Omental fat pad (tissue), 4 donors: Measurements from ENCODE around the gene RNU6-9. TPM values are rescaled to one million over a fixed set of nuclear protein-coding genes. Genes with fewer than 3 reads are reported as not detected.
"Not testable (repeated sequence)": the region's sequence is repeated elsewhere in the genome, so short reads cannot be mapped to it uniquely, and the experiment has no call there.

Source experiments
- ATAC-seq: fragments of 150-250 bp; one replicate; pipeline ENCODE4 v1.9.1; 2016; ENCODE audit warnings: mild to moderate bottlenecking, moderate library complexity; ENCODE audit not compliant: low FRiP score
- DNase-seq: peaks from one replicate; pipeline ENCODE4 v3.0.0-alpha.2; 2019; ENCODE audit warnings: low spot score
- total RNA-seq, 4 donors: library from RNA; depleted of rRNA; stranded (reverse); fragments of >200 nt; gene quantifications; one replicate each; pipeline ENCODE4 v1.1.0, GENCODE V29; 2016
- TF ChIP-seq, protein P1 (sequence below), 3 donors: fragments of 450-650 bp; IDR thresholded peaks; one replicate each; pipeline ENCODE4 v1.5.1; 2016 to 2017; ENCODE audit warnings: antibody characterized with exemption in 3 of 3, mild to moderate bottlenecking in 3 of 3, moderate library complexity in 2 of 3

RNU6-9 gene
- total RNA-seq, 4 donors from 2014 or later, result not detected

GRCh38 chr19:875265-875879 lies 17.9 kb upstream of the RNU6-9 start:
- DNase-seq (no peak), ATAC-seq (no peak)
- TF ChIP-seq, protein P1, sequence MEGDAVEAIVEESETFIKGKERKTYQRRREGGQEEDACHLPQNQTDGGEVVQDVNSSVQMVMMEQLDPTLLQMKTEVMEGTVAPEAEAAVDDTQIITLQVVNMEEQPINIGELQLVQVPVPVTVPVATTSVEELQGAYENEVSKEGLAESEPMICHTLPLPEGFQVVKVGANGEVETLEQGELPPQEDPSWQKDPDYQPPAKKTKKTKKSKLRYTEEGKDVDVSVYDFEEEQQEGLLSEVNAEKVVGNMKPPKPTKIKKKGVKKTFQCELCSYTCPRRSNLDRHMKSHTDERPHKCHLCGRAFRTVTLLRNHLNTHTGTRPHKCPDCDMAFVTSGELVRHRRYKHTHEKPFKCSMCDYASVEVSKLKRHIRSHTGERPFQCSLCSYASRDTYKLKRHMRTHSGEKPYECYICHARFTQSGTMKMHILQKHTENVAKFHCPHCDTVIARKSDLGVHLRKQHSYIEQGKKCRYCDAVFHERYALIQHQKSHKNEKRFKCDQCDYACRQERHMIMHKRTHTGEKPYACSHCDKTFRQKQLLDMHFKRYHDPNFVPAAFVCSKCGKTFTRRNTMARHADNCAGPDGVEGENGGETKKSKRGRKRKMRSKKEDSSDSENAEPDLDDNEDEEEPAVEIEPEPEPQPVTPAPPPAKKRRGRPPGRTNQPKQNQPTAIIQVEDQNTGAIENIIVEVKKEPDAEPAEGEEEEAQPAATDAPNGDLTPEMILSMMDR (IDR thresholded peaks at IDR 0.05), result no peak

DNA sequence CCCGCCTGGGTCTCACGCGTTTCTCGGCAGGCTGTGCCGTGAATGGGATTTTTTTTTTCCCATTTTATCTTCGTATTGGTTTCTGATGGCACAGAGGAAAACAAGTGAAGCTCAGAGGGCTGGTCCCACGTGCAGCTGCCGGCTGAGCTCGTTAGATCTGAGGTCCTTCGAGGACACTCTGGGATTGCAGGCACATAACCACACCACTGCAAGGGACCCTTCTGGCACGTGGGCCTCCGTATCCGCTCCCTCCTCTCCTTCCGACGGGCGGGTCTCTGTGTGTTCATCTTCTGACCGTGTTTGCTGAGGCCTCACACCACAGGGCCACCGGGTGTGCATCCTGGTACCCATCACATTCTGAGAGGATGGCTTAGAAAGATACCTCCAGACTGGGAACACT lies 17.2 kb upstream of the RNU6-9 start:
- no peak for DNase-seq
- TF ChIP-seq, protein P1 (IDR thresholded peaks at IDR 0.05), result no peak
- no peak for ATAC-seq

DNA sequence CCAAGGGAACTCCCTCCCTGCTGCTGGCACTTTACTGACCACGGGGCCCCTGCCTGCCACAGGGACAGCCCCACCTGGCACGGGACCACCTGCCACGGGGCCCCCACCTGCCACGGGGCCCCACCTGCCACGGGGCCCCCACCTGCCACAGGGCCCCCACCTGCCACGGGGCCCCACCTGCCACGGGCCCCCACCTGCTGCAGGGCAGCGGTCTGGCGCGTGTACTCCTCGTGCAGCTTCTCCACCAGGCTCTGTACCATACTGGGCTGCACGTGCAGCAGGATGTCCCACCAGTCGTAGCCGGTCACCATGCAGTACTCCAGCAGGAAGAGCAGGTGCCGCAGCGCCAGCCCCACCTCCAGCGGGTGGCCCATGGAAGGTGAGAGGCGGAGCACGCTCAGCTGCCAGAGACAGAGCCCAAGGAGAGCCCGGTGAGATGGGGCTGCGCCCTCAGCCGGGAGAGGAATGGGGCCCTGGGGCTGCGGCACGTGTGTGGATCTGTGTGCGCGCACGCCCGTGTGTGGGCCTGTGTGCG lies 16.4 kb upstream of the RNU6-9 start:
- ATAC-seq (no peak), DNase-seq (no peak)
- TF ChIP-seq, protein P1 (IDR thresholded peaks at IDR 0.05), result no peak

- DNase-seq, ATAC-seq: not testable (repeated sequence)
Observed at GRCh38 chr19:877992-878660, 15.2 kb upstream of the RNU6-9 start.

- DNase-seq, ATAC-seq: not testable (repeated sequence)
Observed at GRCh38 chr19:878751-879561, 14.3 kb upstream of the RNU6-9 start.

DNA sequence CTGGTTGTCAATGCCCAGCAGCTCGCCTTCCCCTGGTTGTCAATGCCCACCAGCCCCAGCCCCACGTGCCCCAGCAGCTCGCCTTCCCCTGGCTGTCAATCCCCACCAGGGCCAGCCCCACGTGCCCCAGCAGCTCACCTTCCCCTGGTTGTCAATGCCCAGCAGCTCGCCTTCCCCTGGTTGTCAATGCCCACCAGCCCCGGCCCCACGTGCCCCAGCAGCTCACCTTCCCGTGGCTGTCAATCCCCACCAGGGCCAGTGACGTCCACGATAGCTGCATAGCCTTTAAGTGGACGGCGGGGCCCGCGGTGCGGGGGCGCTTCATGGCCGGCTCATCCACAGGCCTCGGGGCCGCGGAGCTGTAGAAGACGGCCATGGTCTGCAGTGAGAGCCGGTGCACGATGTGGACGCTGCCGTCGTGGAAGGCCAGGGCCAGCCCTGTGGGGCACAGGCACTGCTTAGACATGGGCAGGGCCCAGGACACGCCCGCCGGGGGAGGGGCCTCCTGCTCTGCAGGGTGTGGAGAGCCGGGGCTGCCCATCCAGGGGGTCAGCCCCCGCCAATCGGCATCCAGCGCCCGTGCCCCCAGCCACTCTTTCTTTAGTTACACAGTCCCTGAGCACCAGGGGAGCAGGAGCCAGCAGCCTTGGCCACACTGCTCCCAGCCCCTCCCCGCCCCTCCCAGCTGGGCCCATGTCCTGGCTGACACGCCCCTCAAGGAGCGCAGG lies 13.4 kb upstream of the RNU6-9 start:
- TF ChIP-seq, protein P1 (IDR thresholded peaks at IDR 0.05), result no peak
- DNase-seq (no peak), ATAC-seq (no peak)

GRCh38 chr19:881385-882071 lies 11.8 kb upstream of the RNU6-9 start:
- no peak for ATAC-seq

More at GRCh38 chr19:881385-882071, 11.8 kb upstream of the RNU6-9 start:
- no peak for DNase-seq
- TF ChIP-seq, protein P1 (IDR thresholded peaks at IDR 0.05), result no peak
